Chondrocyte (in vitro differentiated cells): Measurements from ENCODE around the gene WDR12. TPM values are rescaled to one million over a fixed set of nuclear protein-coding genes. Genes with fewer than 3 reads are reported as not detected.

Experiments
- DNase-seq: peaks from one replicate; pipeline ENCODE4 v3.0.0; 2021; ENCODE audit warnings: mixed read lengths, low spot score
- H3K27ac Mint-ChIP-seq: one replicate; pipeline ENCODE4 v1.8.0; 2021; ENCODE audit warnings: mild to moderate bottlenecking, moderate library complexity, mixed read lengths; ENCODE audit not compliant: unreplicated experiment
- H3K27me3 Mint-ChIP-seq: 2 replicates; pipeline ENCODE4 v1.8.0; 2021; ENCODE audit warnings: low read depth, mixed read lengths
- H3K36me3 Mint-ChIP-seq: 2 replicates; pipeline ENCODE4 v1.8.0; 2021; ENCODE audit warnings: low read depth, mixed read lengths
- H3K4me1 Mint-ChIP-seq: 2 replicates; pipeline ENCODE4 v1.8.0; 2021; ENCODE audit warnings: low read depth, mild to moderate bottlenecking, mixed read lengths
- H3K4me3 Mint-ChIP-seq: one replicate; pipeline ENCODE4 v1.8.0; 2021; ENCODE audit warnings: mild to moderate bottlenecking, moderate library complexity, mixed read lengths; ENCODE audit not compliant: unreplicated experiment
- H3K9me3 Mint-ChIP-seq: 2 replicates; pipeline ENCODE4 v1.8.0; 2021; ENCODE audit warnings: low read depth, mixed read lengths
- CTCF ChIP-seq: fragments of 200-600 bp; sonication (generic); IDR thresholded peaks from 2 replicates; pipeline ENCODE4 v1.5.0; 2021; ENCODE audit warnings: antibody characterized with exemption, mild to moderate bottlenecking, moderate library complexity
- total RNA-seq: library from RNA; stranded (reverse); gene quantifications from 3 replicates; pipeline ENCODE4 v1.2.1, GENCODE V29; 2021

Gene WDR12
- total RNA-seq, 1 donor from 2014 or later, result 28.5 TPM

GRCh38 chr2:202944816-202945215, 33.3 kb upstream of the WDR12 start:
- no peak for TF ChIP-seq CTCF
- peaks cover 5% of the 10 kb centered on the region for H3K4me1 Mint-ChIP-seq
- DNase-seq, result no peak
- no peak overlapping the region for H3K27ac Mint-ChIP-seq
- no peaks in the 10 kb centered on the region for H3K27me3 Mint-ChIP-seq
- H3K9me3 Mint-ChIP-seq, result peaks cover 33% of the 10 kb centered on the region
- peaks cover 27% of the 10 kb centered on the region for H3K36me3 Mint-ChIP-seq
- no peak overlapping the region for H3K4me3 Mint-ChIP-seq

GRCh38 chr2:202944408-202944807, 32.9 kb upstream of the WDR12 start:
- Mint-ChIP-seq H3K4me3 (no peak overlapping the region), H3K4me1 (peaks cover 5% of the 10 kb centered on the region), H3K9me3 (peaks cover 33% of the 10 kb centered on the region), H3K27ac (no peak overlapping the region), H3K36me3 (peaks cover 27% of the 10 kb centered on the region), H3K27me3 (no peaks in the 10 kb centered on the region)
- no peak for DNase-seq
- TF ChIP-seq CTCF, result no peak

GRCh38 chr2:202941771-202942170, 30.3 kb upstream of the WDR12 start:
- peaks cover 22% of the 10 kb centered on the region for H3K36me3 Mint-ChIP-seq
- peaks cover 5% of the 10 kb centered on the region for H3K4me1 Mint-ChIP-seq
- no peak overlapping the region for H3K4me3 Mint-ChIP-seq
- H3K27me3 Mint-ChIP-seq, result no peaks in the 10 kb centered on the region
- TF ChIP-seq CTCF, result no peak
- H3K27ac Mint-ChIP-seq, result no peak overlapping the region
- DNase-seq, result no peak
- peaks cover 16% of the 10 kb centered on the region for H3K9me3 Mint-ChIP-seq

- no peak for TF ChIP-seq CTCF
- H3K36me3 Mint-ChIP-seq, result peaks cover 9% of the 10 kb centered on the region
- H3K4me1 Mint-ChIP-seq, result no peaks in the 10 kb centered on the region
- H3K4me3 Mint-ChIP-seq, result no peak overlapping the region
- no peak overlapping the region for H3K27ac Mint-ChIP-seq
- no peaks in the 10 kb centered on the region for H3K27me3 Mint-ChIP-seq
- H3K9me3 Mint-ChIP-seq, result no peaks in the 10 kb centered on the region
- no peak for DNase-seq
Measured at GRCh38 chr2:202938960-202939359, 27.5 kb upstream of the WDR12 start.

GRCh38 chr2:202934456-202934855, 23.0 kb upstream of the WDR12 start:
- Mint-ChIP-seq H3K27me3 (no peaks in the 10 kb centered on the region), H3K36me3 (peaks cover 12% of the 10 kb centered on the region), H3K27ac (no peak overlapping the region)

More at GRCh38 chr2:202934456-202934855, 23.0 kb upstream of the WDR12 start:
- Mint-ChIP-seq H3K4me1 (peaks cover 23% of the 10 kb centered on the region), H3K9me3 (no peaks in the 10 kb centered on the region), H3K4me3 (no peak overlapping the region)
- DNase-seq, result no peak
- no peak for TF ChIP-seq CTCF
